ENCODE measurements around the gene TMX1.

DNA sequence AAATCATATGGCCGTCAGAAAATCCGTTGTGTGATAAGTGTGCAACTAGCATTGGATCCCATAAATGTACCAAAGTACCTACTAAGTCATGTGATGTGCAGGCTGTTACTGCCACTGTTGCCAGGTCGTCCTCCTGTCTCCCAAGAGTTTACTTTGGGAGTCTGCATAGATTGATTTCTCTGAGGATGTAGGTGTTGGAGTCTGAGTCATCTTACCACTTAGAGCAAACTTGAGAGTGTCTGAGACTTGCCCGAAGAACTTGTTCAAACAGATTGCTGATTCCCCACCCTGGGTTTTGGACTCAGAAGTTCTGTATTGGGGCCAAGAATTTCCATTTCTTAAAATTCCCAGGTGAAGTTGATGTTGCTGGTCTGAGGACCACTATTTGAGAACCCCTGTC, 11.4 kb downstream of the TMX1 start:
- TF ChIP-seq, protein P1, sequence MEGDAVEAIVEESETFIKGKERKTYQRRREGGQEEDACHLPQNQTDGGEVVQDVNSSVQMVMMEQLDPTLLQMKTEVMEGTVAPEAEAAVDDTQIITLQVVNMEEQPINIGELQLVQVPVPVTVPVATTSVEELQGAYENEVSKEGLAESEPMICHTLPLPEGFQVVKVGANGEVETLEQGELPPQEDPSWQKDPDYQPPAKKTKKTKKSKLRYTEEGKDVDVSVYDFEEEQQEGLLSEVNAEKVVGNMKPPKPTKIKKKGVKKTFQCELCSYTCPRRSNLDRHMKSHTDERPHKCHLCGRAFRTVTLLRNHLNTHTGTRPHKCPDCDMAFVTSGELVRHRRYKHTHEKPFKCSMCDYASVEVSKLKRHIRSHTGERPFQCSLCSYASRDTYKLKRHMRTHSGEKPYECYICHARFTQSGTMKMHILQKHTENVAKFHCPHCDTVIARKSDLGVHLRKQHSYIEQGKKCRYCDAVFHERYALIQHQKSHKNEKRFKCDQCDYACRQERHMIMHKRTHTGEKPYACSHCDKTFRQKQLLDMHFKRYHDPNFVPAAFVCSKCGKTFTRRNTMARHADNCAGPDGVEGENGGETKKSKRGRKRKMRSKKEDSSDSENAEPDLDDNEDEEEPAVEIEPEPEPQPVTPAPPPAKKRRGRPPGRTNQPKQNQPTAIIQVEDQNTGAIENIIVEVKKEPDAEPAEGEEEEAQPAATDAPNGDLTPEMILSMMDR (IDR thresholded peaks at IDR 0.05) = no peak
- TF ChIP-seq POLR2A (IDR thresholded peaks at IDR 0.05) = no peak

Measured in testis (tissue), 2 donors.